Measurements from ENCODE around the gene SH3BGRL. TPM values are rescaled to one million over a fixed set of nuclear protein-coding genes. Genes with fewer than 3 reads are reported as not detected.

Gene SH3BGRL
- total and polyA plus RNA-seq, 9 of the 15 experiments (the other 6 are each of a cell fraction or from before 2014, with no cell fraction given): 21.3 to 74.3 (median 45.4) TPM

- H3K36me3 ChIP-seq (ENCODE audit: control insufficient read depth, insufficient read depth, low read length): no peaks in the 10 kb centered on the region
- TF ChIP-seq SPI1 (IDR thresholded peaks at IDR 0.05; ENCODE audit: borderline replicate concordance, low read depth, low read length): peak; percentile 69
- no peak for TF ChIP-seq ZC3H11A (IDR thresholded peaks at IDR 0.05; ENCODE audit: low read depth, low read length)
- no peak for TF ChIP-seq ATF2 (CRISPR knock-in tag; IDR thresholded peaks at IDR 0.05)
- TF ChIP-seq ILF3 (IDR thresholded peaks at IDR 0.05; ENCODE audit: borderline replicate concordance): no peak
- TF ChIP-seq HCFC1 (IDR thresholded peaks at IDR 0.05; ENCODE audit: low read depth, low read length): no peak
- no peak overlapping the region for H2AFZ ChIP-seq (ENCODE audit: low read depth, low read length)
- H3K79me2 ChIP-seq (ENCODE audit: control insufficient read depth, insufficient read depth, low read length): no peaks in the 10 kb centered on the region
- in situ Hi-C loops (cut with MboI) (no loop called here), intact Hi-C loops (cut with micrococcal nuclease) (no loop called here)
- no peaks in the 10 kb centered on the region for H3K27me3 ChIP-seq (ENCODE audit: control insufficient read depth in 2 of 2, insufficient read depth in 2 of 2, low read length in 2 of 2)
- H3K4me1 ChIP-seq (replicated peaks in 1 of 2; ENCODE audit: control insufficient read depth in 2 of 2, insufficient read depth in 2 of 2, low read length in 2 of 2): no peaks in the 10 kb centered on the region
- no peak overlapping the region for H3K9ac ChIP-seq (ENCODE audit: insufficient read depth in 1 of 2, low read depth in 2 of 2, low read length in 2 of 2)
- FAIRE-seq: no peak
- no peak for ATAC-seq
- ChIA-PET POLR2A (no interaction called here), CTCF (ENCODE audit: low intra/inter-chr PET ratio) (no interaction called here)
- H3K4me2 ChIP-seq (ENCODE audit: insufficient read depth, low read length): no peak overlapping the region
- no peaks in the 10 kb centered on the region for H3K9me1 ChIP-seq (ENCODE audit: control insufficient read depth, insufficient read depth, low read length)
- no TSS peak for BruUV-seq (replicated peaks)
- no peaks in the 10 kb centered on the region for H3K9me3 ChIP-seq (replicated peaks; ENCODE audit: control insufficient read depth, insufficient read depth, low read depth, low read length)
- H3K4me3 ChIP-seq: no peak overlapping the region
- DNase-seq (ENCODE audit: extremely low read depth in 1 of 4, low spot score in 3 of 4): no peak
- no peaks in the 10 kb centered on the region for H4K20me1 ChIP-seq (replicated peaks; ENCODE audit: control insufficient read depth, insufficient read depth, low read length)
- no peak overlapping the region for H3K27ac ChIP-seq (ENCODE audit: extremely low read depth, low read depth, low read length)
These were observed 102.7 kb downstream of the SH3BGRL start for GRCh38 chrX:81304563-81304962.

- BruUV-seq (replicated peaks): no TSS peak
- Histone ChIP-seq H3K27ac (ENCODE audit: extremely low read depth, low read depth, low read length) (no peak overlapping the region), H3K4me2 (ENCODE audit: insufficient read depth, low read length) (no peak overlapping the region), H3K4me3 (no peak overlapping the region), H3K36me3 (ENCODE audit: control insufficient read depth, insufficient read depth, low read length) (no peaks in the 10 kb centered on the region), H3K9ac (ENCODE audit: insufficient read depth in 1 of 2, low read depth in 2 of 2, low read length in 2 of 2) (no peak overlapping the region), H3K79me2 (ENCODE audit: control insufficient read depth, insufficient read depth, low read length) (no peaks in the 10 kb centered on the region), H3K27me3 (ENCODE audit: control insufficient read depth in 2 of 2, insufficient read depth in 2 of 2, low read length in 2 of 2) (no peaks in the 10 kb centered on the region), H2AFZ (ENCODE audit: low read depth, low read length) (no peak overlapping the region), H3K9me3 (replicated peaks; ENCODE audit: control insufficient read depth, insufficient read depth, low read depth, low read length) (no peaks in the 10 kb centered on the region), H3K9me1 (ENCODE audit: control insufficient read depth, insufficient read depth, low read length) (no peaks in the 10 kb centered on the region), H4K20me1 (replicated peaks; ENCODE audit: control insufficient read depth, insufficient read depth, low read length) (no peaks in the 10 kb centered on the region), H3K4me1 (replicated peaks in 1 of 2; ENCODE audit: control insufficient read depth in 2 of 2, insufficient read depth in 2 of 2, low read length in 2 of 2) (no peaks in the 10 kb centered on the region)
- ChIA-PET POLR2A (no interaction called here), CTCF (ENCODE audit: low intra/inter-chr PET ratio) (no interaction called here)
- ATAC-seq: no peak
- in situ Hi-C loops (cut with MboI) (no loop called here), intact Hi-C loops (cut with micrococcal nuclease) (no loop called here)
- no peak for DNase-seq (ENCODE audit: extremely low read depth in 1 of 4, low spot score in 3 of 4)
- no peak for FAIRE-seq
- 0% methylated on average over 1 of the region's 1 CpG for WGBS (ENCODE audit: insufficient coverage, low coverage, missing lambda C conversion rate)
- TF ChIP-seq HNRNPLL (IDR thresholded peaks at IDR 0.05; ENCODE audit: low read depth, low read length, poor library complexity, severe bottlenecking): no peak
- 0 out of 2 replicates have a peak, but pooled peaks have one; percentile 10 for TF ChIP-seq MAFF (IDR thresholded peaks at IDR 0.05; ENCODE audit: low read length)
These were observed 103.3 kb downstream of the SH3BGRL start for GRCh38 chrX:81305240-81305639.
